K562 treated with DMSO at 1 percent for 48 hours (cell line): ENCODE data around the gene CDHR4. TPM values are rescaled to one million over a fixed set of nuclear protein-coding genes. Genes with fewer than 3 reads are reported as not detected.

ENCODE experiments used
- total RNA-seq: library from RNA; unstranded; fragments of 300-600 nt; gene quantifications from 2 replicates; pipeline ENCODE4 v1.2.3, GENCODE V29; 2022; ENCODE audit warnings: low replicate concordance; ENCODE audit errors: extremely low read depth

CDHR4 gene
- total RNA-seq: not detected in 2 replicates

GRCh38 chr3:49799761-49800160 lies at the start of gene CDHR4:
Gene CDHR4 (minus strand): TSS chr3:49799873. CDS start chr3:49799812, 61 bp downstream.

GRCh38 chr3:49813497-49814174 lies 14.0 kb upstream of the CDHR4 start, which contains the start of gene UBA7:
Gene UBA7 (minus strand): TSS chr3:49813953. CDS start chr3:49813787, 166 bp downstream.

GRCh38 chr3:49802719-49803464 lies 3.2 kb upstream of the CDHR4 start, which contains the start of gene INKA1:
Gene INKA1 (plus strand): TSS chr3:49803261. CDS start chr3:49803393, 132 bp downstream.

GRCh38 chr3:49786357-49787181 lies 13.1 kb downstream of the CDHR4 start, which contains the start of gene IP6K1:
Gene IP6K1 (minus strand): TSS chr3:49786542. CDS start chr3:49748040, 38,502 bp downstream.

Other genes starting within 250 kb of the CDHR4 start
- not detected in 2 replicates for gene BSN, start 245.4 kb downstream of the CDHR4 start, total RNA-seq
- not detected in 2 replicates for gene APEH, start 125.5 kb downstream of the CDHR4 start, total RNA-seq
- gene MST1, start 110.4 kb downstream of the CDHR4 start, total RNA-seq: not detected in 2 replicates
- gene RNF123, start 110.3 kb downstream of the CDHR4 start, total RNA-seq: not detected in 2 replicates
- not detected in 2 replicates for gene AMIGO3, start 80.2 kb downstream of the CDHR4 start, total RNA-seq
- not detected in 2 replicates for gene GMPPB, start 75.9 kb downstream of the CDHR4 start, total RNA-seq
- not detected in 2 replicates for gene IP6K1, start 13.3 kb downstream of the CDHR4 start, total RNA-seq
- not detected in 2 replicates for gene INKA1, start 3.4 kb upstream of the CDHR4 start, total RNA-seq
- gene UBA7, start 14.1 kb upstream of the CDHR4 start, total RNA-seq: not detected in 2 replicates
- not detected in 2 replicates for gene TRAIP, start 56.7 kb upstream of the CDHR4 start, total RNA-seq
- gene CAMKV, start 70.0 kb upstream of the CDHR4 start, total RNA-seq: not detected in 2 replicates
- not detected in 2 replicates for gene MST1R, start 104.0 kb upstream of the CDHR4 start, total RNA-seq
- gene MON1A, start 129.9 kb upstream of the CDHR4 start, total RNA-seq: not detected in 2 replicates
- not detected in 2 replicates for gene RBM6, start 140.3 kb upstream of the CDHR4 start, total RNA-seq